Body of pancreas (tissue), 4 donors: ENCODE data around the gene NAALADL1. TPM values are rescaled to one million over a fixed set of nuclear protein-coding genes. Genes with fewer than 3 reads are reported as not detected.
A peak's percentile ranks its signal among the peaks of the same experiment; 100 is the strongest.

Experiments used
- ATAC-seq: fragments of 150-250 bp; one replicate; pipeline ENCODE4 v1.9.1; 2016
- DNase-seq, 4 donors: peaks; one replicate each; pipeline ENCODE4 v3.0.0-alpha.2; 2019
- H3K27ac ChIP-seq, 4 donors: fragments of 200-600 bp; sonication (generic); 1 replicate in 3 of 4; 2 replicates in 1 of 4; pipeline versions ENCODE4 v1.5.1 to v1.6.1; 2016 to 2019; ENCODE audit warnings: mild to moderate bottlenecking in 1 of 4, mixed read lengths in 1 of 4, moderate library complexity in 1 of 4
- H3K27me3 ChIP-seq, 2 donors: fragments of 200-600 bp; sonication (generic); one replicate each; pipeline ENCODE4 v1.6.0; 2016; ENCODE audit warnings: mild to moderate bottlenecking in 1 of 2
- H3K36me3 ChIP-seq, 2 donors: fragments of 200-600 bp; sonication (generic); replicated peaks in 1 of 2; 2 replicates each; pipeline ENCODE4 v1.5.1; 2016; ENCODE audit warnings: low read depth in 2 of 2; ENCODE audit not compliant: insufficient read depth in 1 of 2
- H3K4me1 ChIP-seq: fragments of 200-600 bp; sonication (generic); one replicate; pipeline ENCODE4 v1.6.0; 2016
- H3K4me3 ChIP-seq, 2 donors: fragments of 200-600 bp; sonication (generic); 1 replicate in 1 of 2; 2 replicates in 1 of 2; pipeline ENCODE4 v1.5.1; 2016 to 2019
- H3K9me3 ChIP-seq, 3 donors: fragments of 200-600 bp; sonication (generic); 1 replicate in 2 of 3; 2 replicates in 1 of 3; pipeline ENCODE4 v1.5.1; 2016
- POLR2A ChIP-seq, 3 donors: fragments of 450-650 bp; IDR thresholded peaks; one replicate each; pipeline ENCODE4 v1.6.1; 2016; ENCODE audit warnings: antibody characterized with exemption in 3 of 3, mild to moderate bottlenecking in 2 of 3
- WGBS, 2 donors: methylation state at CpG; one replicate each; pipeline ENCODE4 v1.1.5; 2017; 5-methylcytosine and 5-hydroxymethylcytosine counted together
- intact Hi-C: fragments of 100-400 bp; cut with DNase I; formaldehyde crosslinking; loops from one replicate; pipeline ENCODE4 v1.15.1; 2023
- microRNA-seq, 2 donors: library from miRNA; unstranded; fragments of <30 nt; microRNA quantifications; one replicate each; pipeline ENCODE4, GENCODE V29; 2016; ENCODE audit warnings: borderline number of aligned reads in 2 of 2, borderline replicate concordance in 2 of 2
- small RNA-seq: library from RNA; depleted of rRNA; stranded (forward); fragments of <200 nt; gene quantifications from one replicate; pipeline ENCODE3, GENCODE V24; 2016
- total RNA-seq, 2 donors: library from RNA; depleted of rRNA; stranded (reverse); fragments of >200 nt; gene quantifications; one replicate each; pipeline ENCODE4 v1.1.0, GENCODE V29; 2016
- TF ChIP-seq, protein P1 (sequence below), 7 experiments: fragments of 450-650 bp in 4 of 7; fragments of 200-600 bp in 3 of 7; sonication (generic) in 3 of 7; IDR thresholded peaks; one replicate each; pipeline ENCODE4 v1.5.1; 2016 to 2019; ENCODE audit warnings: antibody characterized with exemption in 7 of 7

Gene NAALADL1
- total RNA-seq, 2 donors from 2014 or later = 1.6 to 11.5 TPM

DNA sequence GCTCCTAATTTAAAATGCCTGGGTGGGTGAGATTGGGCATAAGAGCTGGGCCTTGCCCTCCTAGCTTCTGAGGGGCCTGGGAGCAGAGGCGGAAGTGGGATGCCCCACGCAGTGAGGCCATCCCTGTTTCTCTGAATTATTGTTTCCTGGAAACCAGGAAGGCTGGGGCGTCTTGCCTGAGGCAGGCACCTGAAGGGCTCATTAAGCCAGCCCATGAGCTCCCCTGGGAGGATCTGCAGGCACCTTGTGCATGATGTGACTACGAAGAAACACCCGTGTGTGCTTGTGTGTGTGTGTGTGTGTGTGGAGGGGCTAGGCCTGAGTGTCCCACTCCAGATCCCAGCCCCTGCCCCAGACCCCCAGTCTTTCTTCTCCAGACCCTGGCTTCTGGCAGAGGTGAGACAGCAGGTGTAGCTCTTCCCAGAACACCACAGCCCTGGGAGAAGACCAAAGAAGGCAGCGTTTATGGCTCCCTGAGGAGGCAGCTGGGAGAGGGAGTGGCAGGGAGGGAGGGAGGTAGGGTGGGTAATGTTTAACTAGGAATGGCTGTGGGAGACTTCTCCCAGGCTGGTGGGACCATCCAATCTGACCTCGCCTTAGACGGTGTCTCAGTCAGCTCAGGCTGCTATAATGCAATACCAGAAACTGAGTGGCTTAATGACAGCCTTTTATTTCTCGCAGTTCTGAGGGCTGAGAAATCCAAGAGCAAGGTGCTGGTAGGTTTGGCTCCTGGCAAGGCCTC lies 59.5 kb downstream of the NAALADL1 start:
- TF ChIP-seq, protein P1, sequence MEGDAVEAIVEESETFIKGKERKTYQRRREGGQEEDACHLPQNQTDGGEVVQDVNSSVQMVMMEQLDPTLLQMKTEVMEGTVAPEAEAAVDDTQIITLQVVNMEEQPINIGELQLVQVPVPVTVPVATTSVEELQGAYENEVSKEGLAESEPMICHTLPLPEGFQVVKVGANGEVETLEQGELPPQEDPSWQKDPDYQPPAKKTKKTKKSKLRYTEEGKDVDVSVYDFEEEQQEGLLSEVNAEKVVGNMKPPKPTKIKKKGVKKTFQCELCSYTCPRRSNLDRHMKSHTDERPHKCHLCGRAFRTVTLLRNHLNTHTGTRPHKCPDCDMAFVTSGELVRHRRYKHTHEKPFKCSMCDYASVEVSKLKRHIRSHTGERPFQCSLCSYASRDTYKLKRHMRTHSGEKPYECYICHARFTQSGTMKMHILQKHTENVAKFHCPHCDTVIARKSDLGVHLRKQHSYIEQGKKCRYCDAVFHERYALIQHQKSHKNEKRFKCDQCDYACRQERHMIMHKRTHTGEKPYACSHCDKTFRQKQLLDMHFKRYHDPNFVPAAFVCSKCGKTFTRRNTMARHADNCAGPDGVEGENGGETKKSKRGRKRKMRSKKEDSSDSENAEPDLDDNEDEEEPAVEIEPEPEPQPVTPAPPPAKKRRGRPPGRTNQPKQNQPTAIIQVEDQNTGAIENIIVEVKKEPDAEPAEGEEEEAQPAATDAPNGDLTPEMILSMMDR (IDR thresholded peaks at IDR 0.05) = no peak
- no peak for TF ChIP-seq POLR2A (IDR thresholded peaks at IDR 0.05)
- Histone ChIP-seq H3K4me1 (peaks cover 50% of the 10 kb centered on the region), H3K9me3 (no peaks in the 10 kb centered on the region), H3K27ac (peak overlapping the region; percentile 76 to 91 (median 86)), H3K27me3 (no peaks in the 10 kb centered on the region), H3K36me3 (no peaks in the 10 kb centered on the region), H3K4me3 (no peak overlapping the region)
- intact Hi-C loops = no loop called here
- peak; percentile 54 for ATAC-seq
- peak; percentile 56 to 76 (median 70) for DNase-seq
- WGBS, 2 donors = 35 to 42% methylated on average over 8 to 9 of the region's 9 CpGs

DNA sequence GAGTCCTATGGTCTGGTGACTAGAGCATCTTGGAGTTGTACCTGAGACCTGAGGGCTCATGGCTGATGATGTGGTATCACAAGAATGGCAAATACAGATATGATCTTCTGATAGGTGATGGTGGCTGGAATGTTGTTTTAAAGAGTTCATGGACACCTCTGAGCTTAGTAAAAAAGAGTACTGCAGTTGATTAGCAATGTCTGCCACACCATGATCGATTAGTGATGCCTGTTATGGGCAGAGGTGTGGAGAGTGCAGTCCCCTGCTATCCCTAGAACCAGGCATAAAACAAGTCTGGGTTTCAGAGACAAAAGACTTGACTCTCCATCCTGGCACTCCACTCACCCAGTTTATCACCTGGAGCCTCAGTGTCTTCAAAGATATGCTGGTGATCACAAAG lies 60.2 kb downstream of the NAALADL1 start:
- H3K4me3 ChIP-seq = no peak overlapping the region
- no peak for TF ChIP-seq POLR2A (IDR thresholded peaks at IDR 0.05)
- TF ChIP-seq, protein P1 (IDR thresholded peaks at IDR 0.05) = no peak

DNA sequence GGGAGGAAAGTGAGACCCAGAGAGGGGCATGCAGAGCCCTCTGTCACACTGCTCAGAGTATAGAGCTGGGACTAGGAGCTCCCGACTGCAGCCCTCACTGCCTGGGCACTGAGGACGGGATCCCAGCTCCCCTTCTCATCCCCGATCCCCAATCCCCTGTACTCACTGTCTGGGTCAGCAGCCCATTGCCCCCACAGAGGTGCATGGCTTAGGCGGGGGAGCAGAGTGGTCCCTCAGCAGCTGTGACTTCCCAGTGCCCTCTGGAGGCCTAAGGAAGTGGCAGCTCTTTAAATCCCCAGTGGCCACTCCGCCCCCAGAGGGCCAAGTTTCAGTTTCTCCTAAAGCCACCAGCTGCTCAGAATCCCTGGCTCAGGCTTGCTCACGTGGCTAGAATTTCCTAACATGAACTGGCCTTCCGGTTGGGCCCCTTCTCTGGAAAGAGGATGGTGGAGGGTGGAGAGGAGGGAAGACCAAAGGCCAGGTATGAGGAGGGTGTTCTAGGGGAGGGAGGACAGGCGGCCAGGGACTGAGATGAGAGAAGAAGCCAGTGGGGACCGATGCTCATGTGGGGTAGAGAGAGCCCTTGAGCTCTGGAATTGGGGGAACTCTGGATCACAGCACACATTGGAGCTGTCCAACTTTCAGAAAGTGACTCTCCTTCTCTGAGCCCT lies 61.5 kb downstream of the NAALADL1 start, which contains the start of gene BATF2:
TSS of gene BATF2 (minus strand) at position 262 of the 671 bp plus-strand sequence. CDS start at position 205, 57 bp downstream.
- Histone ChIP-seq H3K36me3 (no peaks in the 10 kb centered on the region), H3K27me3 (no peaks in the 10 kb centered on the region), H3K4me1 (peaks cover 50% of the 10 kb centered on the region), H3K4me3 (peak within 1 kb of the TSS; percentile 32 to 37), H3K27ac (peak within 1 kb of the TSS; percentile 88 to 98 (median 90)), H3K9me3 (no peaks in the 10 kb centered on the region)
- intact Hi-C loops = no loop called here
- 11 to 12% methylated on average over 5 to 8 of the region's 9 CpGs for WGBS, 2 donors
- ATAC-seq = peak; percentile 94
- TF ChIP-seq POLR2A (IDR thresholded peaks at IDR 0.05) = peak; percentile 91 to 97 (median 96)
- TF ChIP-seq, protein P1 (IDR thresholded peaks at IDR 0.05) = peak; percentile 34 to 82 (median 76)
- DNase-seq = peak; percentile 89 to 95 (median 95)

More for the DNA sequence above, 60.2 kb downstream of the NAALADL1 start:
- H3K36me3 ChIP-seq = no peaks in the 10 kb centered on the region
- DNase-seq = peak in 1 of 4 donors; percentile 30
- intact Hi-C loops = no loop called here
- H3K9me3 ChIP-seq = no peaks in the 10 kb centered on the region
- ATAC-seq = no peak
- H3K4me1 ChIP-seq = peaks cover 50% of the 10 kb centered on the region
- WGBS, 2 donors = 79 to 85% methylated on average over 1 of the region's 1 CpG
- H3K27me3 ChIP-seq = no peaks in the 10 kb centered on the region
- peak overlapping the region; percentile 76 to 91 (median 86) for H3K27ac ChIP-seq

DNA sequence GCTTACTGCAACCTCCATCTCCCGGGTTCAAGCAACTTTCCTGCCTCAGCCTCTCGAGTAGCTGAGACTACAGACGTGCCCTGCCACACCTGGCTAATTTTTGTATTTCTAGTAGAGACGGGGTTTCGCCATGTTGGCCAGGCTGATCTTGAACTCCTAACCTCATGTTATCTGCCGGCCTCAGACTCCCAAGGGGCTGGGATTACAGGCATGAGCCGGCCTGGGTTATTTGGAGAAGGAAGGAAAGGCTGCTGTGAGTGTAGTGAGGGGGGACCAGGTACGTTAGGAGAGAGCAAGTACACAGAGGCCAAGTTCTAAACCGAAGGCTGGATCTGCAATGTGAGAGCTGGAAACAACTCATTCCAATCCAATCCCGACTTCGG lies 62.0 kb downstream of the NAALADL1 start:
- Histone ChIP-seq H3K36me3 (peaks cover 0 to 4% of the 10 kb centered on the region in 2 donors), H3K4me1 (peaks cover 50% of the 10 kb centered on the region), H3K4me3 (peak overlapping the region; percentile 32 to 37), H3K9me3 (no peaks in the 10 kb centered on the region), H3K27ac (peak overlapping the region; percentile 88 to 98 (median 90)), H3K27me3 (no peaks in the 10 kb centered on the region)
- DNase-seq (peak in 2 of 4 donors; percentile 18 to 22), ATAC-seq (peak; percentile 12)
- intact Hi-C loops = no loop called here
- TF ChIP-seq, protein P1 (IDR thresholded peaks at IDR 0.05) = no peak
- no peak for TF ChIP-seq POLR2A (IDR thresholded peaks at IDR 0.05)
- 20 to 21% methylated on average over 8 to 11 of the region's 11 CpGs for WGBS, 2 donors

Small RNA genes lying within 50 kb of the gene (microRNA-seq; reads per million reads assigned to microRNA genes)
- gene MIR6879 = 0 to 0.47 reads per million in 2 donors

Small RNA genes lying within 50 kb of the gene (small RNA-seq; reads per million reads assigned to genes)
- gene MIR6879 (not detected), gene SNX15 (not detected)

Other genes starting within 250 kb of the NAALADL1 start
- gene MEN1, start 248.0 kb downstream of the NAALADL1 start, total RNA-seq = 10 to 100 TPM; 18.8 to 18.9 TPM
- gene CDC42BPG, start 213.9 kb downstream of the NAALADL1 start, total RNA-seq = 10 to 100 TPM; 13.5 to 18.9 TPM
- gene EHD1, start 179.9 kb downstream of the NAALADL1 start, total RNA-seq = 10 to 100 TPM; 18.7 to 45.2 TPM
- gene ATG2A, start 141.3 kb downstream of the NAALADL1 start, total RNA-seq = 10 to 100 TPM; 16.3 to 34.3 TPM
- gene PPP2R5B, start 133.9 kb downstream of the NAALADL1 start, total RNA-seq = 10 to 100 TPM; 12.7 to 35.6 TPM
- gene GPHA2, start 122.7 kb downstream of the NAALADL1 start, total RNA-seq = 10 to 100 TPM in 1 of 2 donors, 1 to 10 TPM in 1; 7.3 to 18.5 TPM
- under 1 TPM in 1 of 2 donors, not detected in 1; 0.78 TPM for gene MAJIN, start 86.4 kb downstream of the NAALADL1 start, total RNA-seq
- 10 to 100 TPM in 1 of 2 donors, 1 to 10 TPM in 1; 2.3 to 20.8 TPM for gene BATF2, start 61.6 kb downstream of the NAALADL1 start, total RNA-seq
- gene ARL2, start 44.4 kb downstream of the NAALADL1 start, total RNA-seq = 10 to 100 TPM; 67.6 to 75.5 TPM
- gene SNX15, start 31.1 kb downstream of the NAALADL1 start, total RNA-seq = 10 to 100 TPM in 1 of 2 donors, 1 to 10 TPM in 1; 7.9 to 10.6 TPM
- gene SAC3D1, start 17.3 kb downstream of the NAALADL1 start, total RNA-seq = 10 to 100 TPM in 1 of 2 donors, 1 to 10 TPM in 1; 5.4 to 30.3 TPM
- gene CDCA5, start 25.5 kb upstream of the NAALADL1 start, total RNA-seq = 1 to 10 TPM in 1 of 2 donors, not detected in 1; 2.3 TPM
- gene ZFPL1, start 25.7 kb upstream of the NAALADL1 start, total RNA-seq = 10 to 100 TPM; 23.1 to 29.3 TPM
- gene VPS51, start 37.7 kb upstream of the NAALADL1 start, total RNA-seq = 100 to 1,000 TPM; 206 to 360 TPM
- gene TM7SF2, start 53.3 kb upstream of the NAALADL1 start, total RNA-seq = 10 to 100 TPM; 25.4 to 85.6 TPM
- gene ZNHIT2, start 59.1 kb upstream of the NAALADL1 start, total RNA-seq = 10 to 100 TPM; 18.7 to 33.9 TPM
- gene FAU, start 63.6 kb upstream of the NAALADL1 start, total RNA-seq = 1,000 to 10,000 TPM; 1,320 to 1,355 TPM
- gene MRPL49, start 63.8 kb upstream of the NAALADL1 start, total RNA-seq = 10 to 100 TPM; 34.2 to 35.6 TPM
- gene SYVN1, start 76.0 kb upstream of the NAALADL1 start, total RNA-seq = 10 to 100 TPM; 41.0 to 97.2 TPM
- gene SPDYC, start 111.7 kb upstream of the NAALADL1 start, total RNA-seq = not detected
- 100 to 1,000 TPM; 142 to 245 TPM for gene CAPN1, start 123.4 kb upstream of the NAALADL1 start, total RNA-seq
- 10 to 100 TPM in 1 of 2 donors, 1 to 10 TPM in 1; 7.3 to 19.1 TPM for gene POLA2, start 203.4 kb upstream of the NAALADL1 start, total RNA-seq